Activated naive CD8-positive, alpha-beta T cell treated with anti-CD3 and anti-CD28 coated beads, Interleukin-2, amount 50 U/mL, for 16 hours (primary cell): ENCODE results near the gene EFHC1.

Experiments
- DNase-seq: peaks from one replicate; pipeline ENCODE4 v3.0.0-alpha.2; 2020; ENCODE audit warnings: low read depth, low spot score

The EFHC1 gene

GRCh38 chr6:52538252-52538900 lies 118.2 kb downstream of the EFHC1 start:
- DNase-seq = no peak

- no peak for DNase-seq
These were observed 118.8 kb downstream of the EFHC1 start for GRCh38 chr6:52538901-52539354.

- DNase-seq = no peak
These were observed 119.5 kb downstream of the EFHC1 start for GRCh38 chr6:52539607-52540006.

GRCh38 chr6:52540286-52540902 lies 120.3 kb downstream of the EFHC1 start:
- DNase-seq = no peak

- DNase-seq = no peak
These were observed 121.0 kb downstream of the EFHC1 start for GRCh38 chr6:52541135-52541534.

GRCh38 chr6:52543262-52543661 lies 123.1 kb downstream of the EFHC1 start:
- DNase-seq = no peak

GRCh38 chr6:52543729-52544601 lies 123.8 kb downstream of the EFHC1 start:
- DNase-seq = no peak

GRCh38 chr6:52544602-52545405 lies 124.7 kb downstream of the EFHC1 start:
- no peak for DNase-seq

- no peak for DNase-seq
These were observed 125.4 kb downstream of the EFHC1 start for GRCh38 chr6:52545406-52546119.

- no peak for DNase-seq
These were observed 126.0 kb downstream of the EFHC1 start for GRCh38 chr6:52546192-52546591.

- DNase-seq = no peak
These were observed 126.5 kb downstream of the EFHC1 start for GRCh38 chr6:52546678-52547077.

GRCh38 chr6:52547647-52548352 lies 127.7 kb downstream of the EFHC1 start:
- DNase-seq = no peak

- no peak for DNase-seq
These were observed 128.2 kb downstream of the EFHC1 start for GRCh38 chr6:52548353-52548713.

GRCh38 chr6:52548999-52549398 lies 128.9 kb downstream of the EFHC1 start:
- no peak for DNase-seq

- no peak for DNase-seq
These were observed 129.3 kb downstream of the EFHC1 start for GRCh38 chr6:52549428-52549827.

GRCh38 chr6:52550014-52550575 lies 130.0 kb downstream of the EFHC1 start:
- no peak for DNase-seq

GRCh38 chr6:52550870-52551269 lies 130.7 kb downstream of the EFHC1 start:
- no peak for DNase-seq

- DNase-seq = no peak
These were observed 131.5 kb downstream of the EFHC1 start for GRCh38 chr6:52551483-52552277.

- DNase-seq = no peak
These were observed 132.1 kb downstream of the EFHC1 start for GRCh38 chr6:52552278-52552643.
